Measurements from ENCODE around the gene AGBL5.
"Not testable (repeated sequence)": the region's sequence is repeated elsewhere in the genome, so short reads cannot be mapped to it uniquely, and the experiment has no call there.

The AGBL5 gene

GRCh38 chr2:27089111-27089954 is 37.9 kb downstream of the AGBL5 start:
- no peak for DNase-seq (ENCODE audit: low read depth in 2 of 2, low spot score in 1 of 2)

GRCh38 chr2:27091746-27092695 is 40.6 kb downstream of the AGBL5 start:
- no peak for DNase-seq (ENCODE audit: low read depth in 2 of 2, low spot score in 1 of 2)

- DNase-seq (ENCODE audit: low read depth in 2 of 2, low spot score in 1 of 2) = no peak
These were observed 41.4 kb downstream of the AGBL5 start for GRCh38 chr2:27092696-27093429.

GRCh38 chr2:27093430-27094352 is 42.2 kb downstream of the AGBL5 start:
- DNase-seq (ENCODE audit: low read depth in 2 of 2, low spot score in 1 of 2) = no peak

GRCh38 chr2:27094353-27094984 is 43.0 kb downstream of the AGBL5 start:
- DNase-seq (ENCODE audit: low read depth in 2 of 2, low spot score in 1 of 2) = no peak

- no peak for DNase-seq (ENCODE audit: low read depth in 2 of 2, low spot score in 1 of 2)
These were observed 43.9 kb downstream of the AGBL5 start for GRCh38 chr2:27095427-27095744.

GRCh38 chr2:27095745-27096651 is 44.5 kb downstream of the AGBL5 start:
- no peak for DNase-seq (ENCODE audit: low read depth in 2 of 2, low spot score in 1 of 2)

GRCh38 chr2:27096748-27097297 is 45.4 kb downstream of the AGBL5 start:
- no peak for DNase-seq (ENCODE audit: low read depth in 2 of 2, low spot score in 1 of 2)

- no peak for DNase-seq (ENCODE audit: low read depth in 2 of 2, low spot score in 1 of 2)
These were observed 45.9 kb downstream of the AGBL5 start for GRCh38 chr2:27097341-27097740.

GRCh38 chr2:27099334-27099955 is 48.0 kb downstream of the AGBL5 start:
- no peak for DNase-seq (ENCODE audit: low read depth in 2 of 2, low spot score in 1 of 2)

- no peak for DNase-seq (ENCODE audit: low read depth in 2 of 2, low spot score in 1 of 2)
These were observed 48.6 kb downstream of the AGBL5 start for GRCh38 chr2:27100036-27100435.

- DNase-seq (ENCODE audit: low read depth in 2 of 2, low spot score in 1 of 2) = no peak
These were observed 50.9 kb downstream of the AGBL5 start for GRCh38 chr2:27102329-27102728.

- no peak for DNase-seq (ENCODE audit: low read depth in 2 of 2, low spot score in 1 of 2)
These were observed 54.5 kb downstream of the AGBL5 start for GRCh38 chr2:27105981-27106380.

- no peak for DNase-seq (ENCODE audit: low read depth in 2 of 2, low spot score in 1 of 2)
These were observed 56.8 kb downstream of the AGBL5 start for GRCh38 chr2:27108221-27108620.

- DNase-seq (ENCODE audit: low read depth in 2 of 2, low spot score in 1 of 2) = no peak
These were observed 57.6 kb downstream of the AGBL5 start for GRCh38 chr2:27109083-27109482.

- not testable (repeated sequence) for DNase-seq (ENCODE audit: low read depth in 2 of 2, low spot score in 1 of 2)
These were observed 59.3 kb downstream of the AGBL5 start for GRCh38 chr2:27110603-27111352.

- DNase-seq (ENCODE audit: low read depth in 2 of 2, low spot score in 1 of 2) = not testable (repeated sequence)
These were observed 60.1 kb downstream of the AGBL5 start for GRCh38 chr2:27111392-27112078.
